ENCODE data around the gene C11orf21. TPM values are rescaled to one million over a fixed set of nuclear protein-coding genes. Genes with fewer than 3 reads are reported as not detected.
"Not testable (repeated sequence)": the region's sequence is repeated elsewhere in the genome, so short reads cannot be mapped to it uniquely, and the experiment has no call there.

Gene C11orf21
- total and polyA plus RNA-seq, 2 experiments from 2014 or later: not detected

- peaks cover 40% of the 10 kb centered on the region for H3K27me3 ChIP-seq (replicated peaks; ENCODE audit: insufficient read depth)
- no peak overlapping the region for H3K9ac ChIP-seq
- no peak overlapping the region for H3K4me2 ChIP-seq (ENCODE audit: unreplicated experiment)
- H3K9me3 ChIP-seq (ENCODE audit: low read depth): no peaks in the 10 kb centered on the region
- no peak overlapping the region for H2AFZ ChIP-seq
- no peak overlapping the region for H3K27ac ChIP-seq
- no peaks in the 10 kb centered on the region for H4K20me1 ChIP-seq (ENCODE audit: insufficient read depth)
- no peaks in the 10 kb centered on the region for H3K79me2 ChIP-seq (ENCODE audit: insufficient read depth)
- H3K36me3 ChIP-seq (ENCODE audit: low read depth): no peaks in the 10 kb centered on the region
- H3K4me3 ChIP-seq: no peak overlapping the region
- TF ChIP-seq EZH2phosphoT487 (IDR thresholded peaks at IDR 0.05; ENCODE audit: insufficient read depth, low read depth) (no peak), EZH2 (IDR thresholded peaks at IDR 0.05; ENCODE audit: insufficient read depth, poor library complexity, severe bottlenecking) (no peak)
- no peak for DNase-seq
- WGBS, 2 experiments (ENCODE audit: low coverage in 1 of 2, low lambda C conversion rate in 2 of 2, missing lambda C conversion rate in 2 of 2): 59 to 64% methylated on average over 6 of the region's 6 CpGs
- no peaks in the 10 kb centered on the region for H3K4me1 ChIP-seq (ENCODE audit: insufficient read depth)
- H3F3A ChIP-seq (ENCODE audit: insufficient read depth): no peaks in the 10 kb centered on the region
- in situ Hi-C loops (cut with MboI): loop anchor here (25.0 kb wide), 1 partner anchor 102 kb away; no protein-coding TSS in a partner anchor
- no peaks in the 10 kb centered on the region for H3K9me2 ChIP-seq (ENCODE audit: insufficient read depth)
These were observed 12.4 kb downstream of the C11orf21 start for GRCh38 chr11:2289350-2289749.

GRCh38 chr11:2287091-2287490 is 14.6 kb downstream of the C11orf21 start:
- no peaks in the 10 kb centered on the region for H4K20me1 ChIP-seq (ENCODE audit: insufficient read depth)
- no peak overlapping the region for H2AFZ ChIP-seq
- H3K4me3 ChIP-seq: no peak overlapping the region
- no peak for TF ChIP-seq EZH2 (IDR thresholded peaks at IDR 0.05; ENCODE audit: insufficient read depth, poor library complexity, severe bottlenecking)
- TF ChIP-seq EZH2phosphoT487 (IDR thresholded peaks at IDR 0.05; ENCODE audit: insufficient read depth, low read depth): no peak
- no peak overlapping the region for H3K4me2 ChIP-seq (ENCODE audit: unreplicated experiment)
- no peaks in the 10 kb centered on the region for H3K36me3 ChIP-seq (ENCODE audit: low read depth)
- no peak overlapping the region for H3K9ac ChIP-seq
- no peaks in the 10 kb centered on the region for H3F3A ChIP-seq (ENCODE audit: insufficient read depth)
- no peak overlapping the region for H3K27ac ChIP-seq
- H3K9me2 ChIP-seq (ENCODE audit: insufficient read depth): no peaks in the 10 kb centered on the region
- peaks cover 57% of the 10 kb centered on the region for H3K27me3 ChIP-seq (replicated peaks; ENCODE audit: insufficient read depth)
- in situ Hi-C loops (cut with MboI): loop anchor here (25.0 kb wide), 1 partner anchor 100 kb away; no protein-coding TSS in a partner anchor
- no peaks in the 10 kb centered on the region for H3K4me1 ChIP-seq (ENCODE audit: insufficient read depth)
- DNase-seq: no peak
- no peaks in the 10 kb centered on the region for H3K79me2 ChIP-seq (ENCODE audit: insufficient read depth)
- WGBS, 2 experiments (ENCODE audit: low coverage in 1 of 2, low lambda C conversion rate in 2 of 2, missing lambda C conversion rate in 2 of 2): 16 to 23% methylated on average over 16 of the region's 16 CpGs
- no peaks in the 10 kb centered on the region for H3K9me3 ChIP-seq (ENCODE audit: low read depth)

DNA sequence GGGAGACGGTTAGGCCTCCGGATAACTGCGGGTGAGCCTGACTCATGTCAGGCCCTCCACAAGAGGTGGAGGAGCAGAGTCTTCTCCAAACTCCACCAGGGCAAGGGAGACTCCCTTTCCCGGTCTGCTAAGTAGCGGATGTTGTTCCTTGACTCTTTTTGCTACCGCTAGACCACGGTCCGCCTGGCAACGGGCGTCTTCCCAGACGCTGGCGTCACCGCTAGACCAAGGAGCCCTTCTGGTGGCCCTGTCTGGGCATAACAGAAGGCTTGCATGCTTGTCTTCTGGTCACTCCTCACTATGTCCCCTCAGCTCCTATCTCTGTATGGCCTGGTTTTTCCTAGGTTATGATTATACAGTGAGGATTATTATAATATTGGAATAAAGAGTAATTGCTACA is 15.4 kb downstream of the C11orf21 start:
- H4K20me1 ChIP-seq (ENCODE audit: insufficient read depth); H3K9ac ChIP-seq; H3K27ac ChIP-seq; H3K36me3 ChIP-seq (ENCODE audit: low read depth); H3K4me2 ChIP-seq (ENCODE audit: unreplicated experiment); H2AFZ ChIP-seq; H3K4me3 ChIP-seq; H3K4me1 ChIP-seq (ENCODE audit: insufficient read depth); H3F3A ChIP-seq (ENCODE audit: insufficient read depth); H3K79me2 ChIP-seq (ENCODE audit: insufficient read depth); H3K9me2 ChIP-seq (ENCODE audit: insufficient read depth); H3K9me3 ChIP-seq (ENCODE audit: low read depth); DNase-seq: not testable (repeated sequence)
- in situ Hi-C loops (cut with MboI): loop anchor here (25.0 kb wide), 1 partner anchor 99 kb away; no protein-coding TSS in a partner anchor
- 63 to 66% methylated on average over 12 to 13 of the region's 13 CpGs for WGBS, 2 experiments (ENCODE audit: low coverage in 1 of 2, low lambda C conversion rate in 2 of 2, missing lambda C conversion rate in 2 of 2)
- H3K27me3 ChIP-seq (replicated peaks; ENCODE audit: insufficient read depth): peaks cover 61% of the 10 kb centered on the region

- Histone ChIP-seq H3K4me2 (ENCODE audit: unreplicated experiment) (no peak overlapping the region), H2AFZ (no peak overlapping the region), H3K27ac (no peak overlapping the region), H3F3A (ENCODE audit: insufficient read depth) (no peaks in the 10 kb centered on the region), H3K36me3 (ENCODE audit: low read depth) (no peaks in the 10 kb centered on the region), H3K79me2 (ENCODE audit: insufficient read depth) (no peaks in the 10 kb centered on the region), H3K9me2 (ENCODE audit: insufficient read depth) (no peaks in the 10 kb centered on the region), H4K20me1 (ENCODE audit: insufficient read depth) (no peaks in the 10 kb centered on the region), H3K9ac (no peak overlapping the region), H3K4me1 (ENCODE audit: insufficient read depth) (no peaks in the 10 kb centered on the region), H3K4me3 (no peak overlapping the region), H3K27me3 (replicated peaks; ENCODE audit: insufficient read depth) (peaks cover 64% of the 10 kb centered on the region), H3K9me3 (ENCODE audit: low read depth) (no peaks in the 10 kb centered on the region)
- TF ChIP-seq EZH2phosphoT487 (IDR thresholded peaks at IDR 0.05; ENCODE audit: insufficient read depth, low read depth) (no peak), EZH2 (IDR thresholded peaks at IDR 0.05; ENCODE audit: insufficient read depth, poor library complexity, severe bottlenecking) (no peak)
- in situ Hi-C loops (cut with MboI): loop anchor here (25.0 kb wide), 1 partner anchor 93 kb away; no protein-coding TSS in a partner anchor
- WGBS, 2 experiments (ENCODE audit: low coverage in 1 of 2, low lambda C conversion rate in 2 of 2, missing lambda C conversion rate in 2 of 2): 12% methylated on average over 2 of the region's 2 CpGs
- no peak for DNase-seq
These were observed 21.5 kb downstream of the C11orf21 start for GRCh38 chr11:2280208-2280607.

All from GM23248 (cell line).